HG02763 (cell line): Measurements from ENCODE around the gene APOC1.
"Not testable (repeated sequence)": the region's sequence is repeated elsewhere in the genome, so short reads cannot be mapped to it uniquely, and the experiment has no call there.

ENCODE experiments used
- ATAC-seq: cut with Tn5 transposase; IDR thresholded peaks from one replicate; pipeline ENCODE4 v1.9.1; 2021; ENCODE audit warnings: mild to moderate bottlenecking, moderate library complexity; ENCODE audit not compliant: unreplicated experiment

The APOC1 gene

DNA sequence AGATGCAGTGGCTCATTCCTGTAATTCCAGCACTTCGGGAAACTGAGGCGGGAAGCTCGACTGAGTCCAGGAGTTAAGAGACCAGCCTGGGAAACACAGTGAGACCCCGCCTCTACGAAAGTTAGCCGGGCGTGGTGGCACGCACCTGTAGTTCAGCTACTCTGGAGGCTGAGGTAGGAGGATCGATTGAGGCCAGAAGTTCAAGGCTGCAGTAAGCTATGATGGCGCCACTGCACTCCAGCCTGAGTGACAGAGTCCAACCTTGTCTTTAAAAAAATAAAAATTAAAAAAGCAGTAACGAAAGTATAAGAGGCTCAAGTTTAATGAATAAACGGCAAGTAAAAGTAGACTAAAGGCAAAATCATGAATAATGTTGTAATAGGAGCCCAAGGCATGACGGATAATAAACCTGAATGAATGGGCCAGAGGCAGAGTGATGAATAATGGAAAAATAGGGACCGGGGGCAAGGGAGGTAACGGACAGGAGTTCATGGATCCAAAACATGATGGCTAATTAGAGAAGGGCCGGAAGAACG, 24.5 kb upstream of the APOC1 start:
- no peak for ATAC-seq

DNA sequence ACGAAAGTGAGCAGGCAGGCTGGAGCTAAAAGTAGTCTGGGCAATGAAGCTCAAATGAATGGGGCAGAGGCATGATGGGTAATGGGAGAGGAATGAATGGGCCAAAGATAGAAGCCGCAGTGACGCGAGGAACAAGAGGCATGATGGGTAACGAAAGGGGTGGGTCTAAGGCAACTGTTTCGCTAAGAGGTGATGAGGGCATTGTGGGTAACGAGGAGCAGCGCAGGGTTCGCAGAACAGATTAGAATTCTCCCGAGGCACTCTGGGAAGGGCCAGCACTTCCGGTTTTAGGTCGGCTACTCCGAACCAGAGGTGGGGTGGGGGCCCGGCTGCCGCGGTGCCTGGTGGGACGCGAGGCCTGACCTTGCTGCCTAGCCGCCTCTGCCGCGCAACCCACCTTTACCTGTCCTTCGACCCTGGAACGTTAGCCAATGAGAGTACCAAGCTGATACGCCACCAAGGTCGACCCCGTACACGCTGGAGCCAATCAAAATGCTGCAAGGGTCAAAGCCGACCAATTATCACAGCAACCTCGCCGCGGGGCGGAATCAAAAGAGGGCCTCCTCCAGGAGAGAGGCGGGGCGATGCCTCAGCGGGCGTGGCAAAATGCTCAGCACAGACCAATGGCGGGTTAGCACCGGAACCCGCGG, 23.9 kb upstream of the APOC1 start:
- ATAC-seq: peak; percentile 79

DNA sequence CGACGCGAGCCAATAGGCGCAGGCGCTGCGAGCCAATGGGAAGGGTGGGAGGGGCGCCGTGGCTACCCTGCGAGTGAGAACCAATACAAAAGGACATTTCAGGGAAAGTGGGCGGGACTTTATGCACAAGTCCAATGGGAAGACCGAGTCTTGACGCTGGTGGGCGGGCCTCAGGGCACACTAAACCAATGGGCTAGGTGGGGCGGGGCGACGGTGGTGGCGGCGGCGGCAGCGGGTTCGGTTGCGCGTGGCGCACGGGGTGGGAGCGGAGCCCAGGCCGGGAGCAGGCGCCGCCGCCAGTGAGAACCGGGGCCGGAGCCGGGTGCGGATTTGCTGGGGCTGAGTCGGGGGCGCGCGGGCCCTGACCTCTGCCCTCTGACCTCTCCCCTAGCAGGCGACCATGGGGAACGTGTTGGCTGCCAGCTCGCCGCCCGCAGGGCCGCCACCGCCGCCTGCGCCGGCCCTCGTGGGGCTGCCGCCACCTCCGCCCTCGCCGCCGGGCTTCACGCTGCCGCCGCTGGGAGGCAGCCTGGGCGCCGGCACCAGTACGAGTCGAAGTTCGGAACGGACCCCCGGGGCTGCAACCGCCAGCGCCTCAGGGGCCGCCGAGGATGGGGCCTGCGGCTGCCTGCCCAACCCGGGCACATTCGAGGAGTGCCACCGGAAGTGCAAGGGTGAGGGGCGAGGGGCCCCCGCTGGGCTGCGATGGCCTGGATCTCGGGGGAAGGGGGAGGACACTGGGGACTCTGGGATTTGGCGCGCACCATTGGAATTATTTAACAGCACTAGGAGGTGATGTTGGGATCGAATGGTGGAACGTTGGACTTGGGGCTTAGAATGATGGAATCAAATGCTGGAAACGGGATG, 23.2 kb upstream of the APOC1 start, which contains the start of gene TOMM40:
TSS of gene TOMM40 (plus strand) at position 239 of the 867 bp plus-strand sequence. CDS start at position 401, 162 bp downstream.
- no peak for ATAC-seq

DNA sequence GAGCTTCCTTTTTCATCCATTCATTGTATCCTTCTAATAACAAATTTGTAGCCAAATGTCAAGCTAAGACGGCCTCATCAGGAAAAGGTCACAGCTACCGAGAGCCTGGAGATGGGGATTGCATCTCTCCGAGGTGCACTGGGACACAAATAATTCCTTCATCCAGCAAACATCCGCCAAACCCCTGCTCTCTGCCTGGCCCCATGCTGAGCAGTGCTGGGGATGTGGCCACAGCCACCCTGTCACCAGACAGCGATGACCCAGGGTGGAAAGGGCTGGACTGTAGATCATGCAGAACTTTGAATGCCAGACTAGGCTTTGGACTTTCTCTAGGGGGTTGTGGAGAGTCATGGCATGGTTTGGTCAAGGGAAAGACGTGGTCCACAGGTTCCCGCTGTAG, 21.5 kb upstream of the APOC1 start:
- no peak for ATAC-seq

DNA sequence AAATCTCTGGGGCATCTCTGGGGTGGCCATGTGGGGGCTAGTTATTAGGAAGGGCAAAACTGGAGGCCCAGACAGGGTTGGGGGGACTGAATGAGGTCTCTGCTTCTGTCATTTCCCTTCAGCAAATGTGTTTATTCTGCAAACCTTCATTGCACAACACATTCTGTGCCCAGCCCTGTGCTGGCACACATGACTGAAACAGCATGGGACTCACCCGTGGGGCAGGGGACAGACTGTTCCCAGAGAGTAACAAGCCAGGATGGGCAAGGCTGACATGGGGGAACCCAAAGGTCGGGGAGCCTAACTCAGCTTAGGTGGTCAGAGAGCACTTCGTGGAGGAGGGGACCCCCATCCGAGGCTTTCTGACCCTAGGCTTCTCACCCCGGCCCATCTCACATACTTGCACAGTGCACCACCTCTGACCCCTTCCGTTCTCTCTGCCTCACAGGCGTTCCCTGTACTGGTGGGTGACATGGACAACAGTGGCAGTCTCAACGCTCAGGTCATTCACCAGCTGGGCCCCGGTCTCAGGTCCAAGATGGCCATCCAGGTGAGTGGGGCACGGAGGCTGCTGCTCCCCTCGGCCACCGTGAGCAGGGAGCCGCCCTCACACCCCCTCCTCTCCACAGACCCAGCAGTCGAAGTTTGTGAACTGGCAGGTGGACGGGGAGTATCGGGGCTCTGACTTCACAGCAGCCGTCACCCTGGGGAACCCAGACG, 20.9 kb upstream of the APOC1 start:
- no peak for ATAC-seq

DNA sequence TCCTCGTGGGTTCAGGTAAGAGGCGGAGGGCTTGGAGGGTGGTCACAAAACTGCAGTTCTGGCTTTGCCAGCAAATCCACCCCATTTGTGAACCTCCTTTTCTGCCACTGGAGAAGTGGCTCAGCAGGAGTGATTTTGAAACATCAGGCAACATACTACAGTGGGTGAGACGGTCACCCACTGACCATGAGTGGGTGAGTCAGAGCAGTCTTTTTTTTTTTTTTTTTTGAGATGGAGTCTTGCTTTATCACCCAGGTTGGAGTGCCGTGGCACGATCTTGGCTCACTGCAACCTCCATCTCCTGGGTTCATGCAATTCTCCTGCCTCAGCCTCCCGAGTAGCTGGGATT, 20.4 kb upstream of the APOC1 start:
- ATAC-seq: no peak

DNA sequence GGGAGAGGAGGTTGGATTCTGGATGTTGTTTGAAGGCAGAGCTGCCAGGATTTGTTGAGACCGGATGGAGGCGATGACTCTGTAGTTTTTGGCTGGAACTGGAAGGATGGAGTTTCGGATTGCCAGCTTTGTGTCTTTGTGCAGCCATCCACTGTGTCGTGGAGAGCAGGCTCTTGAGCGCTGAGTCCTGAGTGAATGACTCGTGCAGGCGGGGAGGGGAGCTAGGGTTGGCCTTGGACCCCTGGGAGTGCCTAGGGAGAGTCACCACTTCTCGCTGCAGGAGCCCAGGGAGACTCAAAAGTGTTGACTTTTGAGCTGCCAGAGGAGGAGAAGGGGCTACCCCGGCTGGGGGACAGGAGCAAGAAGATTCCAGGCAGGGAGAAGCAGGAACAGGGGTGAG, 19.5 kb upstream of the APOC1 start:
- no peak for ATAC-seq

DNA sequence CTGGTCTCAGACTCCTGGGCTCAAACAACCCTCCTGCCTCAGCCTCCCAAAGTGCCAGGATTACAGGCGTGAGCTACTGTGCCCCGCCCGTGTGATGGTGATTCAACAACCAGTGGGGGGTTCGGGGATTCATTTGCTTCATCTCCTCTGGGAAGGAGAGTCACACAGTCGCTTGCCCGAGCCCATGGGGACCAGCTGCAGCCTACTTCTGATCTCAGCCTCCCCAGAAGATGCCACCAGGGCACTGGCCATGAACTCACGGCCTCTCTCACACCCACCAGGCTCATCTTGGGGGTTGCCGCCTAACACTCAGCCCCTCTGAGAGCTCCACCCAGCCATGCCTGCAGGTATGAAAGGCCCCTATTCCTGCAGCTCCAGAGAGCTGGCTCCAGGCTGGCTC, 16.6 kb upstream of the APOC1 start:
- ATAC-seq: no peak

DNA sequence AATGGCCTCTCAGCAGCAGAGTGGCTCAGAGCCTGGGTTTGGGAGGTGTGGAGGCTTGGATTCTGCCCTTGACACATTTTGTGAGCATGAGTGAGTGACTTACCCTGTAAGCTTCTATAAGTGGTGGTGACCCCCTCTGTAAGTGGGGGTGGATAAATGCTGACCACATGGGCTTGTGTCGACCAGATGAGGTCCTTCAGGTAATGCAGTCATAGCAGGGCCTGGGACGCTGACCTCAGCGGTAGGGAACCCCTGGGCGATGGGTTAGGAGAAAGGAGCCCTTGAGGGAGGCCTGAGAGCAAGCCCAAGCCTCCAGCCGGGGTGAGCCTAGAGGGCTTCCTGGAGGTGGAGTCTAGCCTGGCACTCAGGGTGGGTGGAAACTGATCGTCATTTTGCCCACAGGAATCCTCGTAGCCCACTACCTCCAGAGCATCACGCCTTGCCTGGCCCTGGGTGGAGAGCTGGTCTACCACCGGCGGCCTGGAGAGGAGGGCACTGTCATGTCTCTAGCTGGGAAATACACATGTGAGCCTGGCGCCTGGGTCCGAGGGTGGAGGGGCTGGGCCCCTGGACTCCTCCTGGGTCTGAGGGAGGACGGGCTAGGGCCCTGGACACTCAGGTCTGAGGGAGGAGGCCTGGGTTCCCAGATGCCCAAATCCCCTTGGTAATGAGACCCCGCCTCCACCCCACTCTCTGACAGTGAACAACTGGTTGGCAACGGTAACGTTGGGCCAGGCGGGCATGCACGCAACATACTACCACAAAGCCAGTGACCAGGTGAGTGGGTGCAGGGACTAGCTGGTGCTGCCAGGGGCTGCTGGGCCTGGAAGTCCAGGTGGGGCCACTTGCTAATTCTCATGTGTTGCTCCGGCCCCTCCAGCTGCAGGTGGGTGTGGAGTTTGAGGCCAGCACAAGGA, 13.8 kb upstream of the APOC1 start:
- ATAC-seq: no peak

DNA sequence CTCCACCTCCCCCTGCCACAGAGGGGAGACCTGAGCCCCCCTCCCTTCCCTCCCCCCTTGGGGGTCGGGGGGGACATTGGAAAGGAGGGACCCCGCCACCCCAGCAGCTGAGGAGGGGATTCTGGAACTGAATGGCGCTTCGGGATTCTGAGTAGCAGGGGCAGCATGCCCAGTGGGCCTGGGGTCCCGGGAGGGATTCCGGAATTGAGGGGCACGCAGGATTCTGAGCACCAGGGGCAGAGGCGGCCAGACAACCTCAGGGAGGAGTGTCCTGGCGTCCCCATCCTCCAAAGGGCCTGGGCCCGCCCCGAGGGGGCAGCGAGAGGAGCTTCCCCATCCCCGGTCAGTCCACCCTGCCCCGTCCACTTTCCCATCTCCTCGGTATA, 11.2 kb upstream of the APOC1 start:
- ATAC-seq: no peak

DNA sequence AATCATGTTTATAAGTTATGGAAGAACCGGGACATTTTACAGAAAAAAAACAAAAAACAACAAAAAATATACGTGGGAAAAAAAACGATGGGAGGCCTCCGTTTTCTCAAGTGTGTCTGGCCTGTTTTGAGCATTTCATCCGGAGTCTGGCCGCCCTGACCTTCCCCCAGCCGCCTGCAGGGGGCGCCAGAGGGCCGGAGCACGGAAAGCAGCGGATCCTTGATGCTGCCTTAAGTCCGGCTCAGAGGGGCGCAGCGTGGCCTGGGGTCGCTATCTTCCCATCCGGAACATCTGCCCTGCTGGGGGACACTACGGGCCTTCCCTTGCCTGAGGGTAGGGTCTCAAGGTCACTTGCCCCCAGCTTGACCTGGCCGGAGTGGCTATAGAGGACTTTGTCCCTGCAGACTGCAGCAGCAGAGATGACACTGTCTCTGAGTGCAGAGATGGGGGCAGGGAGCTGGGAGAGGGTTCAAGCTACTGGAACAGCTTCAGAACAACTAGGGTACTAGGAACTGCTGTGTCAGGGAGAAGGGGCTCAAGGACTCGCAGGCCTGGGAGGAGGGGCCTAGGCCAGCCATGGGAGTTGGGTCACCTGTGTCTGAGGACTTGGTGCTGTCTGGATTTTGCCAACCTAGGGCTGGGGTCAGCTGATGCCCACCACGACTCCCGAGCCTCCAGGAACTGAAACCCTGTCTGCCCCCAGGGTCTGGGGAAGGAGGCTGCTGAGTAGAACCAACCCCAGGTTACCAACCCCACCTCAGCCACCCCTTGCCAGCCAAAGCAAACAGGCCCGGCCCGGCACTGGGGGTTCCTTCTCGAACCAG, 10.6 kb upstream of the APOC1 start:
- ATAC-seq: no peak

DNA sequence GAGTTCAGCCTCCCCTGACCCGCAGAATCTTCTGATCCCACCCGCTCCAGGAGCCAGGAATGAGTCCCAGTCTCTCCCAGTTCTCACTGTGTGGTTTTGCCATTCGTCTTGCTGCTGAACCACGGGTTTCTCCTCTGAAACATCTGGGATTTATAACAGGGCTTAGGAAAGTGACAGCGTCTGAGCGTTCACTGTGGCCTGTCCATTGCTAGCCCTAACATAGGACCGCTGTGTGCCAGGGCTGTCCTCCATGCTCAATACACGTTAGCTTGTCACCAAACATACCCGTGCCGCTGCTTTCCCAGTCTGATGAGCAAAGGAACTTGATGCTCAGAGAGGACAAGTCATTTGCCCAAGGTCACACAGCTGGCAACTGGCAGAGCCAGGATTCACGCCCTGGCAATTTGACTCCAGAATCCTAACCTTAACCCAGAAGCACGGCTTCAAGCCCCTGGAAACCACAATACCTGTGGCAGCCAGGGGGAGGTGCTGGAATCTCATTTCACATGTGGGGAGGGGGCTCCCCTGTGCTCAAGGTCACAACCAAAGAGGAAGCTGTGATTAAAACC, 9.9 kb upstream of the APOC1 start:
- ATAC-seq: no peak

DNA sequence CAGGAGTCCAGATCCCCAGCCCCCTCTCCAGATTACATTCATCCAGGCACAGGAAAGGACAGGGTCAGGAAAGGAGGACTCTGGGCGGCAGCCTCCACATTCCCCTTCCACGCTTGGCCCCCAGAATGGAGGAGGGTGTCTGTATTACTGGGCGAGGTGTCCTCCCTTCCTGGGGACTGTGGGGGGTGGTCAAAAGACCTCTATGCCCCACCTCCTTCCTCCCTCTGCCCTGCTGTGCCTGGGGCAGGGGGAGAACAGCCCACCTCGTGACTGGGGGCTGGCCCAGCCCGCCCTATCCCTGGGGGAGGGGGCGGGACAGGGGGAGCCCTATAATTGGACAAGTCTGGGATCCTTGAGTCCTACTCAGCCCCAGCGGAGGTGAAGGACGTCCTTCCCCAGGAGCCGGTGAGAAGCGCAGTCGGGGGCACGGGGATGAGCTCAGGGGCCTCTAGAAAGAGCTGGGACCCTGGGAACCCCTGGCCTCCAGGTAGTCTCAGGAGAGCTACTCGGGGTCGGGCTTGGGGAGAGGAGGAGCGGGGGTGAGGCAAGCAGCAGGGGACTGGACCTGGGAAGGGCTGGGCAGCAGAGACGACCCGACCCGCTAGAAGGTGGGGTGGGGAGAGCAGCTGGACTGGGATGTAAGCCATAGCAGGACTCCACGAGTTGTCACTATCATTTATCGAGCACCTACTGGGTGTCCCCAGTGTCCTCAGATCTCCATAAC, 8.8 kb upstream of the APOC1 start, which contains the start of gene APOE:
TSS of gene APOE (plus strand) at position 360 of the 724 bp plus-strand sequence. CDS start 829 bp downstream, outside the sequence.
- no peak for ATAC-seq

DNA sequence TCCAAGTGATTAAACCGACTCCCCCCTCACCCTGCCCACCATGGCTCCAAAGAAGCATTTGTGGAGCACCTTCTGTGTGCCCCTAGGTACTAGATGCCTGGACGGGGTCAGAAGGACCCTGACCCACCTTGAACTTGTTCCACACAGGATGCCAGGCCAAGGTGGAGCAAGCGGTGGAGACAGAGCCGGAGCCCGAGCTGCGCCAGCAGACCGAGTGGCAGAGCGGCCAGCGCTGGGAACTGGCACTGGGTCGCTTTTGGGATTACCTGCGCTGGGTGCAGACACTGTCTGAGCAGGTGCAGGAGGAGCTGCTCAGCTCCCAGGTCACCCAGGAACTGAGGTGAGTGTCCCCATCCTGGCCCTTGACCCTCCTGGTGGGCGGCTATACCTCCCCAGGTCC, 6.8 kb upstream of the APOC1 start:
- no peak for ATAC-seq

DNA sequence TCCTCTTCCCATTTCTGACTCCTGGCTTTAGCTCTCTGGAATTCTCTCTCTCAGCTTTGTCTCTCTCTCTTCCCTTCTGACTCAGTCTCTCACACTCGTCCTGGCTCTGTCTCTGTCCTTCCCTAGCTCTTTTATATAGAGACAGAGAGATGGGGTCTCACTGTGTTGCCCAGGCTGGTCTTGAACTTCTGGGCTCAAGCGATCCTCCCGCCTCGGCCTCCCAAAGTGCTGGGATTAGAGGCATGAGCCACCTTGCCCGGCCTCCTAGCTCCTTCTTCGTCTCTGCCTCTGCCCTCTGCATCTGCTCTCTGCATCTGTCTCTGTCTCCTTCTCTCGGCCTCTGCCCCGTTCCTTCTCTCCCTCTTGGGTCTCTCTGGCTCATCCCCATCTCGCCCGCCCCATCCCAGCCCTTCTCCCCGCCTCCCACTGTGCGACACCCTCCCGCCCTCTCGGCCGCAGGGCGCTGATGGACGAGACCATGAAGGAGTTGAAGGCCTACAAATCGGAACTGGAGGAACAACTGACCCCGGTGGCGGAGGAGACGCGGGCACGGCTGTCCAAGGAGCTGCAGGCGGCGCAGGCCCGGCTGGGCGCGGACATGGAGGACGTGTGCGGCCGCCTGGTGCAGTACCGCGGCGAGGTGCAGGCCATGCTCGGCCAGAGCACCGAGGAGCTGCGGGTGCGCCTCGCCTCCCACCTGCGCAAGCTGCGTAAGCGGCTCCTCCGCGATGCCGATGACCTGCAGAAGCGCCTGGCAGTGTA, 6.2 kb upstream of the APOC1 start:
- no peak for ATAC-seq

DNA sequence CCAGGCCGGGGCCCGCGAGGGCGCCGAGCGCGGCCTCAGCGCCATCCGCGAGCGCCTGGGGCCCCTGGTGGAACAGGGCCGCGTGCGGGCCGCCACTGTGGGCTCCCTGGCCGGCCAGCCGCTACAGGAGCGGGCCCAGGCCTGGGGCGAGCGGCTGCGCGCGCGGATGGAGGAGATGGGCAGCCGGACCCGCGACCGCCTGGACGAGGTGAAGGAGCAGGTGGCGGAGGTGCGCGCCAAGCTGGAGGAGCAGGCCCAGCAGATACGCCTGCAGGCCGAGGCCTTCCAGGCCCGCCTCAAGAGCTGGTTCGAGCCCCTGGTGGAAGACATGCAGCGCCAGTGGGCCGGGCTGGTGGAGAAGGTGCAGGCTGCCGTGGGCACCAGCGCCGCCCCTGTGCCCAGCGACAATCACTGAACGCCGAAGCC, 5.6 kb upstream of the APOC1 start:
- ATAC-seq: no peak

DNA sequence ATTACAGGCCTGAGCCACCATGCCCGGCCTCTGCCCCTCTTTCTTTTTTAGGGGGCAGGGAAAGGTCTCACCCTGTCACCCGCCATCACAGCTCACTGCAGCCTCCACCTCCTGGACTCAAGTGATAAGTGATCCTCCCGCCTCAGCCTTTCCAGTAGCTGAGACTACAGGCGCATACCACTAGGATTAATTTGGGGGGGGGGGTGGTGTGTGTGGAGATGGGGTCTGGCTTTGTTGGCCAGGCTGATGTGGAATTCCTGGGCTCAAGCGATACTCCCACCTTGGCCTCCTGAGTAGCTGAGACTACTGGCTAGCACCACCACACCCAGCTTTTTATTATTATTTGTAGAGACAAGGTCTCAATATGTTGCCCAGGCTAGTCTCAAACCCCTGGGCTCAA, 4.6 kb upstream of the APOC1 start:
- no peak for ATAC-seq

DNA sequence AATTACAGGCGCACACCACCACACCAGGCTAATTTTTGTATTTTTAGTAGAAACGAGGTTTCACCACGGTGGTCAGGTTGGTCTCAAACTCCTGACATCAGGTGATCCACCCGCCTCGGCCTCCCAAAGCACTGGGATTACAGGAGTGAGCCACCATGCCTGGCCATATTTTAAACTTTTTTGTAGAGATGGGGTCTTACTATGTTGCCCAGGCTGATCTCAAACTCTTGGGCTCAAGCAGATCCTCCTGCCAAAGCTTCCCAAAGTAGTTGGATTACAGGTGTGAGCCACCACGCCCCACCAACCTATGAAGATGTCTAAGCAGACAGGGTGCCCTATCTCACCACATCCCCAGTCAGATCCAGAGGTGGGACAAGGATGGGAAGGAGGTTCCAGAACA, 2.5 kb upstream of the APOC1 start:
- not testable (repeated sequence) for ATAC-seq
